ENCODE data around the gene PSMD2.

Gene PSMD2

GRCh38 chr3:184283681-184284080 lies 15.4 kb upstream of the PSMD2 start:
- DNase-seq = no peak

GRCh38 chr3:184284696-184285095 lies 14.3 kb upstream of the PSMD2 start:
- peak; percentile 35 for DNase-seq

GRCh38 chr3:184289426-184289938 lies 9.6 kb upstream of the PSMD2 start:
- peak; percentile 65 for DNase-seq

- DNase-seq = no peak
These were observed 8.7 kb upstream of the PSMD2 start for GRCh38 chr3:184290331-184290730.

GRCh38 chr3:184291044-184291737 lies 7.8 kb upstream of the PSMD2 start:
- no peak for DNase-seq

- no peak for DNase-seq
These were observed 7.1 kb upstream of the PSMD2 start for GRCh38 chr3:184291738-184292445.

- DNase-seq = no peak
These were observed 3.3 kb upstream of the PSMD2 start for GRCh38 chr3:184295771-184296170.

GRCh38 chr3:184296616-184297015 lies 2.4 kb upstream of the PSMD2 start:
- DNase-seq = no peak

GRCh38 chr3:184299488-184300377 lies 692 bp downstream of the PSMD2 start:
- no peak for DNase-seq

- no peak for DNase-seq
These were observed 1.3 kb downstream of the PSMD2 start for GRCh38 chr3:184300378-184300720.

- DNase-seq = peak; percentile 22
These were observed 6.5 kb downstream of the PSMD2 start for GRCh38 chr3:184305577-184305976.

- DNase-seq = no peak
These were observed 7.4 kb downstream of the PSMD2 start for GRCh38 chr3:184306341-184306972.

GRCh38 chr3:184307915-184308314 lies 8.9 kb downstream of the PSMD2 start:
- no peak for DNase-seq

GRCh38 chr3:184308744-184309143 lies 9.7 kb downstream of the PSMD2 start:
- DNase-seq = no peak

GRCh38 chr3:184311633-184312032 lies 12.6 kb downstream of the PSMD2 start:
- no peak for DNase-seq

GRCh38 chr3:184314363-184314699 lies 15.3 kb downstream of the PSMD2 start, which contains the start of gene EIF4G1:
EIF4G1 (plus strand) TSS chr3:184314606; CDS start chr3:184315797, 1,191 bp downstream.
- peak; percentile 94 for DNase-seq

- peak; percentile 77 for DNase-seq
These were observed 15.9 kb downstream of the PSMD2 start for GRCh38 chr3:184314700-184315542.

GRCh38 chr3:184315543-184315867 lies 16.5 kb downstream of the PSMD2 start:
- no peak for DNase-seq

- DNase-seq = peak; percentile 44
These were observed 17.0 kb downstream of the PSMD2 start for GRCh38 chr3:184315871-184316661.

GRCh38 chr3:184316792-184317191 lies 17.8 kb downstream of the PSMD2 start:
- DNase-seq = no peak

GRCh38 chr3:184317201-184317600 lies 18.2 kb downstream of the PSMD2 start:
- DNase-seq = no peak
